K562 (cell line): ENCODE measurements around the gene GALNT17. TPM values are rescaled to one million over a fixed set of nuclear protein-coding genes. Genes with fewer than 3 reads are reported as not detected.

ENCODE experiments used
- DACH1 ChIP-seq: fragments of 450-650 bp; IDR thresholded peaks from 2 replicates; pipeline ENCODE4 v1.6.1; 2018; ENCODE audit not compliant: partially characterized antibody
- polyA plus RNA-seq, 8 experiments: library from polyadenylated mRNA; depleted of rRNA in 4 of 8; stranded (reverse) in 5 of 8; unstranded in 3 of 8; fragments of >200 nt; fragmentation: Nextera tagmentation in 2 of 8; fragmentation: Illumina TruSeq in 1 of 8; extraction: Ambion mirVana in 2 of 8; extraction: Trizol in 1 of 8; gene quantifications; 2 replicates each; pipeline versions ENCODE4 v1.2.1 to v1.2.3, GENCODE V29; 2011 to 2014; ENCODE audit warnings: inconsistent platforms in 1 of 8, missing spikeins in 1 of 8
- total RNA-seq, 7 experiments: library from RNA; depleted of rRNA in 6 of 7; stranded (reverse); fragments of >200 nt in 6 of 7; fragmentation: Illumina TruSeq in 2 of 7; extraction: Trizol in 2 of 7; gene quantifications; 2 replicates each; pipeline versions ENCODE4 v1.2.1 to v1.2.3, GENCODE V29; 2011 to 2021; ENCODE audit warnings: low replicate concordance in 1 of 7
- TF ChIP-seq, protein P1 (sequence below), 2 experiments: IDR thresholded peaks; 2 replicates each; pipeline ENCODE4 v1.6.1; 2012; ENCODE audit warnings: improper control_type of control experiment in 2 of 2, low read depth in 2 of 2, low read length in 2 of 2, borderline replicate concordance in 1 of 2
- TF ChIP-seq, protein P2 (sequence below): IDR thresholded peaks from 2 replicates; pipeline ENCODE4 v1.6.1; 2011; ENCODE audit warnings: borderline replicate concordance, low read depth, mild to moderate bottlenecking, moderate library complexity, low read length; ENCODE audit not compliant: insufficient read depth, poor library complexity, severe bottlenecking

The GALNT17 gene
- total and polyA plus RNA-seq, 9 of the 15 experiments (the other 6 are each of a cell fraction or from before 2014, with no cell fraction given), result not detected

DNA sequence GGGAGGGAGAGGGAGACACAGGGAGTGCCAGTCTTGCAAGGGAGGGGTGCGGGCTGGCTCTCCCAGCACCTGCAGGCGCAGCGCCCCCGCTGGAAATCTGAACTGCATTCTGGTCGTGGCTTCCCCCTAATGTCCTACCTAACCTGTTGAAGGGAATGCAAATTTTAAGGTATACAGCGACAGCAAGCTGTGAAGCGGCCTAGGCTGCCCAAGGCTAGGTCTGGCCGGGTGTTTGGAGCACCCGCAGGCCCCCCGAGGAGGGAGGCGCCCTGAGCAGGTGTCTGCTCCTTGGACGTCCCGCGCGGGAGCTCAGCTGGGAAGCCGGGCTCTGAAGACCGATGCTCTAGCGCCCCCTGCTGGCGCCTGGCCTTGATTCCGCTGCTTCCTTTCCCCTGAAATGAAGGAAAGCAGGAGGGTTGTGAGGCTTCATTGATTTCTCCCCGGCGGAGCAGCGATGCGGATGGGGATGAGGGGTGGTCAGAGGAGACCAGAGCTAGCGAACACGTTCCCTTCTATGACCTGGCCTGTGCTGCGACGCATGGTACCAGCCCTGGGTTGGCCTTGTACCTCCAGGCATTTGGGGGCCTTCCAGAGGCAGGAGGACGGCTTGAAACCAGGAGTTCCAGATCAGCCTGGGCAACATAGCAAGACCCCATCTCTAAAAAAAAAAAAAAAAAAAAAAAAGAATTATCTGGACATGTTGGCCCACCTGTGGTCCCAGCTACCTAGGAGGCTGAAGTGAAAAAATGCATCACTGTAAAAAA, 601.3 kb downstream of the GALNT17 start (continued):
- TF ChIP-seq, protein P1, sequence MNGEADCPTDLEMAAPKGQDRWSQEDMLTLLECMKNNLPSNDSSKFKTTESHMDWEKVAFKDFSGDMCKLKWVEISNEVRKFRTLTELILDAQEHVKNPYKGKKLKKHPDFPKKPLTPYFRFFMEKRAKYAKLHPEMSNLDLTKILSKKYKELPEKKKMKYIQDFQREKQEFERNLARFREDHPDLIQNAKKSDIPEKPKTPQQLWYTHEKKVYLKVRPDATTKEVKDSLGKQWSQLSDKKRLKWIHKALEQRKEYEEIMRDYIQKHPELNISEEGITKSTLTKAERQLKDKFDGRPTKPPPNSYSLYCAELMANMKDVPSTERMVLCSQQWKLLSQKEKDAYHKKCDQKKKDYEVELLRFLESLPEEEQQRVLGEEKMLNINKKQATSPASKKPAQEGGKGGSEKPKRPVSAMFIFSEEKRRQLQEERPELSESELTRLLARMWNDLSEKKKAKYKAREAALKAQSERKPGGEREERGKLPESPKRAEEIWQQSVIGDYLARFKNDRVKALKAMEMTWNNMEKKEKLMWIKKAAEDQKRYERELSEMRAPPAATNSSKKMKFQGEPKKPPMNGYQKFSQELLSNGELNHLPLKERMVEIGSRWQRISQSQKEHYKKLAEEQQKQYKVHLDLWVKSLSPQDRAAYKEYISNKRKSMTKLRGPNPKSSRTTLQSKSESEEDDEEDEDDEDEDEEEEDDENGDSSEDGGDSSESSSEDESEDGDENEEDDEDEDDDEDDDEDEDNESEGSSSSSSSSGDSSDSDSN (IDR thresholded peaks at IDR 0.05; ENCODE audit: borderline replicate concordance in 1 of 2, low read depth in 2 of 2, low read length in 2 of 2), result no peak
- TF ChIP-seq DACH1, result peak; percentile 19
- TF ChIP-seq, protein P2, sequence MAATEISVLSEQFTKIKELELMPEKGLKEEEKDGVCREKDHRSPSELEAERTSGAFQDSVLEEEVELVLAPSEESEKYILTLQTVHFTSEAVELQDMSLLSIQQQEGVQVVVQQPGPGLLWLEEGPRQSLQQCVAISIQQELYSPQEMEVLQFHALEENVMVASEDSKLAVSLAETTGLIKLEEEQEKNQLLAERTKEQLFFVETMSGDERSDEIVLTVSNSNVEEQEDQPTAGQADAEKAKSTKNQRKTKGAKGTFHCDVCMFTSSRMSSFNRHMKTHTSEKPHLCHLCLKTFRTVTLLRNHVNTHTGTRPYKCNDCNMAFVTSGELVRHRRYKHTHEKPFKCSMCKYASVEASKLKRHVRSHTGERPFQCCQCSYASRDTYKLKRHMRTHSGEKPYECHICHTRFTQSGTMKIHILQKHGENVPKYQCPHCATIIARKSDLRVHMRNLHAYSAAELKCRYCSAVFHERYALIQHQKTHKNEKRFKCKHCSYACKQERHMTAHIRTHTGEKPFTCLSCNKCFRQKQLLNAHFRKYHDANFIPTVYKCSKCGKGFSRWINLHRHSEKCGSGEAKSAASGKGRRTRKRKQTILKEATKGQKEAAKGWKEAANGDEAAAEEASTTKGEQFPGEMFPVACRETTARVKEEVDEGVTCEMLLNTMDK, result peak; percentile 36
